GM18858 (cell line): ENCODE data around the gene SLIT3.

ENCODE experiments used
- ATAC-seq: cut with Tn5 transposase; IDR thresholded peaks from one replicate; pipeline ENCODE4 v1.9.1; 2021; ENCODE audit not compliant: unreplicated experiment

SLIT3 gene

DNA sequence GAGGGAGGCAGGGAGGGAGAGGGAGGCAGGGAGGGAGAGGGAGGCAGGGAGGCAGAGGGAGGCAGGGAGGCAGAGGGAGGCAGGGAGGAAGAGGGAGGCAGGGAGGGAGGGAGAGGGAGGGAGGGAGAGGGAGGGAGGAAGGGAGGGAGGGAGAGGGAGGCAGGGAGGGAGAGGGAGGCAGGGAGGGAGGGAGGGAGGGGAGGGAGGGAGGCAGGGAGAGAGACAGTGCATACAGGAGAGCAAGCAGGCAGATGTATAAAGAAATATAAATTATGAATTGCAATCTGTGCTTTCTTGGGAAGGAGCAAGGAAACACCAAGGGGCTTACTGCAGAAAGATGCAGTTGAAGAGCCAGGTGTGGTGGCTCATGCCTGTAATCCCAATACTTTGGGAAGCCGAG lies 574.6 kb downstream of the SLIT3 start:
- no peak for ATAC-seq

GRCh38 chr5:168724227-168724626 lies 576.7 kb downstream of the SLIT3 start:
- ATAC-seq, result no peak

DNA sequence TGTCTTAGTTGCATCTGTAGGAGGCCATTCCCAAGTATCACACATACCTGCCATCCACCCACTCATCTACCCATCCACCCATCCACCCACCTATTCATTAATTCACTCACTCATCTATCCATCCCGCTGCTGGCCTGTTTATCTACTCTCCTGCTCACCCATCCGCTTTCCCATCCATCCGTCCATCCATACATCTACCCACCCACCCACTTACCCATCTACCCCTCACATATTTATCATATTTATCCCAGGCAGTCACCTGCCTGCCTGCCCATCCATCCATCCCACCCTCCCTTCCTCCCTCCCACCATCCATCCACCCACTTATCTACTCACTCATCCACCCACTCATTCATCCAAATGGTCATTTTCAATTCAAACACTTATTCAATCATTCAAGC lies 577.9 kb downstream of the SLIT3 start:
- no peak for ATAC-seq

- no peak for ATAC-seq
Measured at GRCh38 chr5:168721966-168722365, 579.0 kb downstream of the SLIT3 start.

- no peak for ATAC-seq
Measured at GRCh38 chr5:168721002-168721753, 579.8 kb downstream of the SLIT3 start.

DNA sequence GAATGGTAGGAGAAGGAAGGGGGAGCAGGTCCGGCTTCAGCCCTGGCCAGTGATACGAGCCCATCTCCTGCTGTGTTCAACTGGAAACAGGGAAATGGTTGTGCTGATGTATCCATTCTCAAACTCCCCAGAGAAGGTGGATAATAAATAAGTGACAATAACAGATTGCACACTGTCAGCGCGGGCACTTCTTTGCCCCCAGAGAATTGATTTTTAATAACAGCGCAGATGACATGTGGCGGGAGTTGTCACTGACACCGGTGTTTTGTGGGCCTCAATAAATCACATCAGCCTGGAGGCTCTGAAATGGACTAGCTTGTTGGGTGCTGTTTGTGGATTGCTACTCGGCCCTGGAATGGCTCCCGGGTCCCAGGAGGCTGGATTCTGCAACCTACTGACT lies 580.4 kb downstream of the SLIT3 start:
- ATAC-seq, result no peak

DNA sequence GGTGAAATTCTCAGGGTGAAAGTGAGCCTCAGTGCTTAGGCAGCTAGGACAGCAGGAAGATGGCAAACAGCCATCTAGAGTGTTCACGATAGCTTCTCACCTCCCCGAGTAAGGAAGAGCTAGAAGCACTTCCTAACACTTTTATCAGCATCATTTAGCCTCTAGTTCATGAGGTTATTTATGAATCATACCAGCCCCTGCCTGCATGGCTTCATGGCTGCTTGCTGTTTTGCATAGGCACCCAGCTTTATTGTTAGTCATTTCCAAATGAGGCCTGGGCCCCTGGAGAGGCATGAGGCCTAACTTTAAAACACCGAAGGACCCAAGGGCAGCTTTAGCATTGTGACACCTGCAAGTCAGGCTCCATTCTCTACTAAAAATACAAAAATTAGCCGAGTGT lies 586.9 kb downstream of the SLIT3 start:
- ATAC-seq, result peak; percentile 56

DNA sequence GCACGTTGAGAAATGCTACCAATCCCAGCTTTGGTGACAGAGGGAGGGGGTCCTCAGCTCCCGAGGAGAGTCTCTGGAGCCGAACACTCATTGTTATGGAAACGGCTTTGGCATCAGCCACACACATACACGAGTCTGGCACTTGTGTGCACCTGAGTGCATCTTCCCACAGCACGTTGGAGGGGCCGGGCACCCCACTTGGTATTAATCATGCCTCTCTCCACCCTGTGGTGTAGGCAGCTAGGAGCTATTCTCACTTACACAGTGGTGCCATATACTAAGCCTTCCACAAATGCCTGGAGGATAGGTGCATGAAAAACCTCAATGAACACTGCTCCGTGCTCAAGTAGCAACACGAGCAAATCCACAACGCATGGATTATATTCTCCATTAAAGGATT lies 587.9 kb downstream of the SLIT3 start:
- no peak for ATAC-seq

DNA sequence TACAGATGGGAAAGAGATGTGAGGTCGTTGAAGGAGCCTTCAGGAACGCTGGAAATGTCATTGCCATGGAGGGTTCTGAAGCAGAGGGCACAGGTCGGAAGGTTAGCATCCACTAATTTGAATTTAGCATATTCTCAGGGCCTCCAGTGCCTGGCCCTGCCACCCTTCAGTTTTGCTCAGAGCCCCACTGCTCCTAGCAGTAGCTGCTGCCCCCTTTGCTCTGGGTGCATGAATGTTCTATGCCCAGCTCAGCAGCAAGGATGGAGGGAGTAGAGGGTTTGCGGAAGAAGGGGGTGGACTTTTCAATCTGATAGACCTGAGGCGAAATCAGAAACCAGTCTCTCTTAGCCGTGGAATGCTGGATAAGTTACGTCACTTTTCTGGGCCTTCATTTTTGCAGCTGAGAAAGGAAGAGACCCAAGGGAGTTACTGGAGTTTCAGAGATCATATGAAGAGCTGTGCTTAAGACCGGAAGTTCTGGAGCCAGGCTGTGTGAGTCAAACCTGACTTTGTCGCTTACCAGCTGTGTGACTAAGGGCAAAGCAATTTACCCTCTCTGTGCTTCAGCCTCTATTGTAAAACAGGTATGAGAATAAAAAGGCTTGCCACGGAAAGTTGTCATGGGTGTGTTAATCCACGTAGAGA lies 588.5 kb downstream of the SLIT3 start:
- no peak for ATAC-seq

DNA sequence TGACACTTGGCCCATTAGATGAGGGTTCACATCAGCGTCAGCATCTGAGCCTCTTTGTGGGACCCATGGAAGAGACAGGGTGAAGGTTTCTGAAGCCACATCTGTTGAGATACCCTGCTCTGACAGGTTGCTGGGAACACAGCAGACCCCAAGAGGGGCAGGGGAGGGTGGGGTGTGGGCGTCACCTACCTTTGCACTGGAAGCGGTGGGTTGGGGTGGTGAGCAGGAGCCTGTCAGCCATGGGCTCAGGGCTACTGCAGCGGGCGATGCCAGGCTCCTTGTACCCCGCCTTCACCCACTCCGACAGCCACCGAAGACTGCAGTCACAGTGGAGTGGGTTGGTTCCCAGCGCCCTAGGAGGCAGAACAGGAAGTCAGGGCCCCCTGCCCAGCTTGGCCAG lies 590.2 kb downstream of the SLIT3 start:
- ATAC-seq, result no peak

DNA sequence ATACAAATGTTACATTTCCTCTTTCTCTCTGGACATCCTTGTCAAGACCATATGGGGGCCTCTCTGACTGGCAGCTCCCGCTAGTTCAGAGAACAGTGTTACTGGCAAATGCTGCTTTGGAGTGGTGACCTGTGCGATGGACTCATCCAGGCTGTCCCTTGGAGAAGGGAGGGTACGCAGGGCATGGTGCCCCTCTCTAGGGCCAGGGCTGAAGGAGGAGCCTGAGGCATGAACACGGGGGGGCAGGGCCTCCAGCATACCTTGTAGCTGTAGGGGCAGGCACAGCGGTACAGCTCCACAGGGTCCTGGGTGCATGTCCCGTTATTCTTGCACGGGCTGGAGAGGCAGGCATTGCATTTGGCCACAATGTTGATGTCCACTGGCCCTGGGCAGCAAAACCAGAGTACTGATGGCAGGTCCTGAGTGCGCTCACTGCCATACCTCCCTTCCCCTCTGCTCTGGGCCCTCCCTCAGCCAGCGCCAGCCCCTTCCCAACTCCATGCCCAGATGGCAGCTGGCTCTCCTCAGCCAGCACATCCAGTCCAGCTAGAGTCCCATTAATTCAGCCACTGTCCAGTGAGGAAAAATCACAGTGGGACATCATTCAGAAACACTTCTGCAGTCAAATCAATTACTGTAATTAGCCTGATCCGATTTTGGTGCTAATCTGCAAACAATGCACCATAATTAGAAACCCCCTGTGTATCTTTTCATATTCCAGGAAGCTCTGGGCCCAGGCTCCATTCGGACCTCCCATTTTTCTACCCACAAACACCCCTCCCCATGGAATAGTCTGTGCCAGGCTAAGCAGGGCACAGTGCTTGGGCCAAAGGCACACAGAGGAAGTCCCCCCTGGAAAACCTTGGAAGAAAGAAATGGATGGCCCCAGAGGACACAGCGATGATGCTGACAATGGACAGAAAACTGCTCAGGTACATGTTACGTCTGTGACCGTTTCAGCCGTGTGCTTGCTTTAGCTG lies 592.9 kb downstream of the SLIT3 start:
- ATAC-seq, result no peak

DNA sequence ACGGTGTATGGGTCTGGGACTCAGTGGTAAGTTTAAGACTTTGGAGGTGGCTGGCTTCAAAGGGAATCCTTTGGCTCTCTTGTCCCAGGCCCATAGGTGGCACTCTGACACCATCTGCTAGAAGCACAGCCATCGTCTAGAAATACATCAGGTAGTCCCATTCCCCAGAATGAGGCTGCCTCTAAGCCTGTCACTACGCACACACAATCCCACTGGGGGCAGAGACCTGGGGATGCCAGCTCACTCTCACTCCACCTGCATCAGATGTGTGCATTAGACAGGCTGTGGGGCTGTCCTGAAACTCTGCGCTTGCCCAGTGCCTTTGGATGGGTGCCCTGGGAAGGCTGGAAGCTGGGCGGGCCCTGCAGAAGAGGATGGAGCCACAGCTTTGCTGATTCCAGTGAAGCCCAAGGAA lies 594.3 kb downstream of the SLIT3 start:
- ATAC-seq, result no peak

- ATAC-seq, result no peak
Measured at GRCh38 chr5:168705321-168705720, 595.6 kb downstream of the SLIT3 start.

- ATAC-seq, result no peak
Measured at GRCh38 chr5:168702511-168702910, 598.4 kb downstream of the SLIT3 start.

DNA sequence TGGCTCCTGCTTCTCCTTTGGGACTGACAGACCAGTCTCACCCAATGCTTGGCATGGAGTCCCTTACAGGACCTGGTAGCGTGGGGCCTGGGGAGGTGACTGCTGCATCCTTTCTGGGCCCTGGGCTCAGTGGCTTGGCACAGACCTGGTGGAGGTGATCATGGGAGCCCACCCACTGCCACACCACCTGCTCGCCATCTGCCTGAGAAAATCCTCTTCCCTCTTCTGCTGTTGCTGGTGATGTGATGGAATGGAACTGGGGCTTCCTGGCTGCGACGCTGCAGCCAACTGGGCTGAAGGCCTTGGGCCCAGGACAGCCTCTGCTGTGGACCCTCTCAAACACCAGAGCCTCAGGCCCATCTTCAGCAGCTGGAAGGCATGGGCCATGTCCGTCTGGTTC lies 599.3 kb downstream of the SLIT3 start:
- no peak for ATAC-seq

DNA sequence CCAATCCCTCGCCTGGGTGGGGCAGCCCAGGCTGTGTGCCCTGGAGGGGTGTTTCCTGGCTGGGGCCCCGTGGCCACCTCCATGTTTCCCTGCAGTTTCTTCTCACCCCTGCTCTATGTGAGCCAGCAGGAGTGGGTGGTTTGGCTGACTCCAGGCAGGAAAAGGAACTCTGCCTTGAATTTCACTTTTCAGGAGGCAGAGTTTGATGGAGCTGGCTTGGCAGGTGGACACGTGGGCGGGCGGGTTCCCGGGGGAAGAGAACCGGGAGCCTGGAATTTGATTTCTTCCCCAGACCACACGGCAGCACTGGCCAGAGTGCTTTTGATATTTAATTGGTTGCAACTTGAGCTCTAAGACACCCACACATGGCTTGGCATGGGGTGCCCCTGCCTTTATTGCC lies 601.9 kb downstream of the SLIT3 start:
- ATAC-seq, result no peak

DNA sequence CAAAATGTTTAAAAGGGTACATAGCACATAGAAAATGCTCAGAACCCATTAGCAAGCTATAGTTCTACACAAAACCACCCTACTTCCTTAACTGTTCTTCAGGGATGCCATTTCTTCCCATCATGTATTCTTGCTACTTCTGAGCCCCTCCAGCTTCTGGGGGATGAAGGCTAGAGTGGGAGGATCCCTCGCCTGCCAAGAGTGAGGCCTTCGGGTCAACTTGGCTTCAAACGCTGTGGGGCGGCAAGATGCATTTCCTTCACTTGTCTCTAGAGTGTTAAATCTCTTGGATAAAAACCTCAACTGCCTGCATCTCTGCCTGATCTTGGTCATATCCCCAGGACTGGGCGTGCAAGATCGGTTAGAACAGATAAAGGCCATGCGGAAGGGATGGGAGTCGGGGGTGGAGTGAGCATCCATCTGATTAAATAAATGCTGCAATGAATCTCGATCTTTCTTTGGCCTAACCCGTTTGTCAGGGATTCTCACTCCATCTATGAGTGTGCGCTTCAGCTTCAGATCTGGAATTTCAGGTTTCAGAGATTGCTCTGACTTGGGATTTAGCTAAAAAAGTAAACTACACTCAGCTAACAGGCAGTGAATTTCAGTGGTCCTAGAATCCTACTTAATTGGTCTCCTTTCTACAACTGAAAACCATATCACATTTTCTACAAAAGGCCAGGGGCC lies 603.8 kb downstream of the SLIT3 start:
- ATAC-seq, result no peak

DNA sequence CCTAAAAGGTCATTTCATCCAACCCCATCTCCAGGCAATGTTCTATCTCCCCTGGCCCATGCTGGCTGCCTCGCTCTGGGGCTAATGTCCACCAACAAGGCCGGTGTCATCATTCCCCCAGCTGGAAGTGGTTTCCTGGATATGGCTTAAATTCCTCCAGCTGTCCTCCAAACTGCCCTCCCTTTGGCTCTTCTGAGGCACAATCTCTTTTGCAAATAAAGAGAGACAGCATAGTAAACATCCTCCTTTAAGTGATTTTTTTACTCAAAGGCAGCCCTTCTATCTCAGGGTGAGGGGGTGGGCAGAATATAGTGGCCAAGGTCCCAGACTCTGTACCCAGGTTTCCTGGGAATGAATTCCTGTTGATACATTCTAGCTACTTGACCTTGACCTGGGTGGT lies 604.3 kb downstream of the SLIT3 start:
- no peak for ATAC-seq

DNA sequence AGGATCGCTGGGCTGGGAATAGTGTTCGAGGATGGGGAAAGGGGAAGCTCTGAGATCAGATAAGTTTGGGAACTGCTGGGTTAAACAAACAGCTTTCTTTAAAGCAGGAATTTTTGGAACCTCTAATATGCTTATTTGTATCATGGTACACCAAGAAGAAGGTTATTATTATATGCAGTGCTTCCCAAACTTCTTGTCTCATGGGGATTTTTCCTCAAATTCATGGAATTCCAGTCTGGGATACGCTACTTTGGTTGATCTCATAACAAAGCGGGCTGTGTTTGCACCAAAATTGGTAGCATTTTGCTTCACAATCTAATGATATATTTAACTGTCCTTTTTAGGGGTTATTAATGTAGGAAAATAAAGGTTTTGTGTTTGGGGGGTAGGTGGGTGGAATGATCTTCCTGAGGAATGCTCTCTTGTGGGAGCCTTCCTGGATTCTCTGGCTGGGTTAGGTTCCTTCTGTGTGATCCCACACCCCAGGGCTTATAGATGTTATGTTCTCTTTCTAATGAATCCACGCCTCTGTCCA lies 605.6 kb downstream of the SLIT3 start:
- no peak for ATAC-seq

DNA sequence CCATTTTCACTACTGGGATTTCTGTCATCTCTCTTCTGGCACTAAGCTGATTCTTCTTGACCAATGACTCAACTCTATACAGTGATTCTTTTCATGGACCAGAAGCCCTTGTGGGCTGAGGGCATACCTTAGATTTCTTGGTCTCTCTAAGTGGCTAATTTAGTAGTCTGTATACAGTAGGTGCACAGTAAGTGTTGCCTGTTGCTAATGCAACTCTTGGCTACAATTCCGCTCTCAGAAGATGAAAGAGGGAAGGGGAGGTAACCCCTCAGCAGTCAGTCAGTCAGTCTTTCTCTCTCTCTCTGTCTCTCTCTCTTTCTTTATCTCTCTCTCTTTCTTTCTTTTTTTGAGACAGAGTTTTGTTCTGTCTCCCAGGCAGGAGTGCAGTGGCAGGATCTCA lies 606.6 kb downstream of the SLIT3 start:
- ATAC-seq, result no peak

DNA sequence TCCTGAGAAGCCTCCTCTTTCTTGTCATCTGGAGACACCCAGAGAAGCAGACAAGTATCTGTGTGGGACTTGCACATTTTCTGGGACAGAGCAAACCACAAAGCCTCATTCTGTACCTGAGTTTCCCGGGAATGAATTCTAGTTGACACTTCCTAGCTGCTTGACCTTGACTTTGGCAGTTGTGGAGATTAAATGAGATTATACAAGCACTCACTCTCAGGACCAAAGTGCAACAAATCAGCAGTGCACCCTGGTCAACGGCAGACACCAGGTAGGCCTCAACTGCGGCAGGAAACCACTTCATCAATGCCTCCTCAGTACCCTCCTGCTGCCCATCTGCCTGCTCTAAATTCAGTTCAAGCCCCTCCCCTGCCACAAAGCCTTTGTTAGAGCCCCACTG lies 607.1 kb downstream of the SLIT3 start:
- ATAC-seq, result no peak
